GM12878 (cell line): ENCODE data around the gene STON2. TPM values are rescaled to one million over a fixed set of nuclear protein-coding genes. Genes with fewer than 3 reads are reported as not detected.

Source experiments
- ATAC-seq: fragments of 200-7000 bp; cut with Tn5 transposase; 3 replicates; pipeline ENCODE4 v1.9.1; 2020; ENCODE audit warnings: mild to moderate bottlenecking, moderate library complexity
- BruUV-seq: library from RNA; stranded (reverse); fragments of 400-500 nt; replicated peaks from 2 replicates; lab custom pipeline; 2021; lab: Mats Ljungman, UMichigan
- CTCF ChIA-PET: fragments of 300-600 bp; sonication (Branson Sonifier 250); formaldehyde crosslinking; extraction: SDS; loops from one replicate; lab custom pipeline; 2021; ENCODE audit warnings: inconsistent platforms; lab: Yijun Ruan, JAX
- POLR2A ChIA-PET: fragments of 350-600 bp; formaldehyde crosslinking; extraction: SDS; loops from one replicate; lab custom pipeline; 2021; ENCODE audit warnings: inconsistent platforms; lab: Charles Lee
- RAD21 ChIA-PET: fragments of 300-600 bp; sonication (Branson Sonifier 250); formaldehyde crosslinking; loops from one replicate; lab custom pipeline; 2023; ENCODE audit warnings: antibody characterized with exemption; ENCODE audit not compliant: unreplicated experiment; lab: Charles Lee
- SMC1A ChIA-PET: fragments of 300-600 bp; sonication (Branson Sonifier 250); formaldehyde crosslinking; loops from one replicate; lab custom pipeline; 2023; ENCODE audit not compliant: unreplicated experiment, uncharacterized antibody; lab: Charles Lee
- DNase-seq: peaks from one replicate; pipeline ENCODE4 v3.0.0-alpha.2; 2011; ENCODE audit warnings: low read depth, low spot score
- FAIRE-seq: peaks from 3 replicates; lab custom pipeline; 2011; peaks lifted over from hg19 to GRCh38; lab: Jason Lieb, UNC
- H2AFZ ChIP-seq: 2 replicates; pipeline ENCODE4 v1.6.0; 2011; ENCODE audit warnings: low read depth, low read length, control low read depth; ENCODE audit not compliant: control insufficient read depth
- H3K27ac ChIP-seq: 2 replicates; pipeline ENCODE4 v1.5.1; 2011; ENCODE audit warnings: control low read depth; ENCODE audit not compliant: control insufficient read depth, insufficient read depth
- H3K27me3 ChIP-seq, 2 experiments: replicated peaks in 1 of 2; 2 replicates each; pipeline versions ENCODE4 v1.6.0 to v1.6.1; 2011; ENCODE audit warnings: low read length in 1 of 2; ENCODE audit not compliant: control insufficient read depth in 2 of 2, insufficient read depth in 2 of 2
- H3K36me3 ChIP-seq, 2 experiments: 2 replicates each; pipeline ENCODE4 v1.5.1; 2011; ENCODE audit warnings: low read length in 1 of 2; ENCODE audit not compliant: control insufficient read depth in 2 of 2, insufficient read depth in 2 of 2
- H3K4me1 ChIP-seq: 2 replicates; pipeline ENCODE4 v1.6.1; 2011; ENCODE audit warnings: mild to moderate bottlenecking, low read length, moderate library complexity, mixed read lengths; ENCODE audit not compliant: control insufficient read depth, insufficient read depth
- H3K4me2 ChIP-seq: 2 replicates; pipeline ENCODE4 v1.6.0; 2011; ENCODE audit warnings: control low read depth; ENCODE audit not compliant: control insufficient read depth, insufficient read depth
- H3K4me3 ChIP-seq: fragments of 200-600 bp; sonication (generic); 2 replicates; pipeline ENCODE4 v1.5.1; 2016
- H3K79me2 ChIP-seq: 2 replicates; pipeline ENCODE4 v1.6.0; 2011; ENCODE audit warnings: low read length; ENCODE audit not compliant: control insufficient read depth, insufficient read depth
- H3K9ac ChIP-seq: 2 replicates; pipeline ENCODE4 v1.8.0; 2011; ENCODE audit warnings: low read length, control low read depth, mixed read lengths; ENCODE audit not compliant: control insufficient read depth, insufficient read depth
- H3K9me3 ChIP-seq: replicated peaks from 3 replicates; pipeline ENCODE4 v1.5.1; 2011; ENCODE audit warnings: mild to moderate bottlenecking, low read length; ENCODE audit not compliant: control insufficient read depth, insufficient read depth
- H4K20me1 ChIP-seq: 2 replicates; pipeline ENCODE4 v1.6.0; 2011; ENCODE audit not compliant: control insufficient read depth, insufficient read depth
- ATF7 ChIP-seq: fragments of 450-650 bp; IDR thresholded peaks from 2 replicates; pipeline ENCODE4 v1.6.1; 2016; ENCODE audit warnings: low read depth, mild to moderate bottlenecking
- BRCA1 ChIP-seq: IDR thresholded peaks from 2 replicates; pipeline ENCODE4 v1.6.1; 2011; ENCODE audit warnings: low read depth, low read length, improper control_type of control experiment
- DPF2 ChIP-seq: fragments of 450-650 bp; IDR thresholded peaks from 2 replicates; pipeline ENCODE4 v1.6.1; 2017; ENCODE audit warnings: mild to moderate bottlenecking
- EED ChIP-seq: sonication (generic); IDR thresholded peaks from 2 replicates; pipeline ENCODE4 v1.6.1; 2016; ENCODE audit warnings: antibody characterized with exemption, low read depth
- EZH2 ChIP-seq: IDR thresholded peaks from 2 replicates; pipeline ENCODE4 v1.6.1; 2012; ENCODE audit warnings: low read depth, mild to moderate bottlenecking, control low read depth, inconsistent platforms, low read length, borderline replicate concordance; ENCODE audit not compliant: control insufficient read depth
- FOXK2 ChIP-seq: fragments of 450-650 bp; IDR thresholded peaks from 2 replicates; pipeline ENCODE4 v1.6.1; 2017; ENCODE audit warnings: mild to moderate bottlenecking, moderate library complexity
- FOXM1 ChIP-seq: IDR thresholded peaks from 2 replicates; pipeline ENCODE4 v1.6.1; 2012; ENCODE audit warnings: low read depth, mild to moderate bottlenecking, inconsistent platforms, low read length, moderate library complexity
- HCFC1 ChIP-seq: fragments of 150-350 bp; IDR thresholded peaks from 2 replicates; pipeline ENCODE4 v1.6.1; 2014; ENCODE audit warnings: low read length
- LARP7 ChIP-seq: fragments of 450-650 bp; IDR thresholded peaks from 2 replicates; pipeline ENCODE4 v1.6.1; 2017; ENCODE audit warnings: mild to moderate bottlenecking
- NR2C1 ChIP-seq: fragments of 450-650 bp; IDR thresholded peaks from 2 replicates; pipeline ENCODE4 v1.6.1; 2017; ENCODE audit warnings: antibody characterized with exemption, mild to moderate bottlenecking, moderate library complexity
- NR2F1 ChIP-seq: fragments of 450-650 bp; conservative IDR thresholded peaks from 2 replicates; pipeline ENCODE4 v1.6.1; 2017; ENCODE audit warnings: mild to moderate bottlenecking
- RAD21 ChIP-seq: IDR thresholded peaks from 2 replicates; pipeline ENCODE4 v1.6.1; 2011; ENCODE audit warnings: mild to moderate bottlenecking, low read depth, low read length, moderate library complexity; ENCODE audit not compliant: insufficient read depth
- SUPT20H ChIP-seq: IDR thresholded peaks from 2 replicates; pipeline ENCODE4 v1.6.1; 2011; ENCODE audit warnings: low read depth, mild to moderate bottlenecking, low read length, moderate library complexity, borderline replicate concordance; ENCODE audit not compliant: control insufficient read depth
- TARDBP ChIP-seq: IDR thresholded peaks from 2 replicates; pipeline ENCODE4 v1.6.1; 2016; ENCODE audit warnings: borderline replicate concordance
- TCF3 ChIP-seq: IDR thresholded peaks from 2 replicates; pipeline ENCODE4 v1.6.1; 2012; ENCODE audit warnings: low read depth, mild to moderate bottlenecking, low read length, borderline replicate concordance; ENCODE audit not compliant: insufficient read depth
- WGBS: methylation state at CpG from one replicate; pipeline ENCODE4 v1.1.6; 2016; ENCODE audit warnings: low lambda C conversion rate; ENCODE audit not compliant: insufficient replicate concordance, insufficient coverage; ENCODE audit errors: missing lambda C conversion rate; 5-methylcytosine and 5-hydroxymethylcytosine counted together
- in situ Hi-C: fragments of 300-500 bp; cut with MboI; formaldehyde crosslinking; loops from 9 replicates; pipeline ENCODE4 v1.14.3; 2018; ENCODE audit warnings: mixed read lengths
- intact Hi-C: fragments of 100-400 bp; cut with micrococcal nuclease; formaldehyde crosslinking; loops from one replicate; pipeline ENCODE4 v1.14.2; 2022; ENCODE audit not compliant: unreplicated experiment
- polyA plus RNA-seq, 11 experiments: library from polyadenylated mRNA; depleted of rRNA in 4 of 11; unstranded in 6 of 11; stranded (reverse) in 5 of 11; fragments of >200 nt; fragmentation: Nextera tagmentation in 4 of 11; fragmentation: Illumina TruSeq in 1 of 11; extraction: Ambion mirVana in 4 of 11; extraction: Trizol in 1 of 11; gene quantifications; 1 replicate in 1 of 11; 2 replicates in 10 of 11; pipeline versions ENCODE4 v1.2.1 to v1.2.3, GENCODE V29; 2011 to 2016; ENCODE audit warnings: inconsistent platforms in 2 of 11, missing spikeins in 2 of 11, low read depth in 1 of 11
- total RNA-seq, 4 experiments: library from RNA; depleted of rRNA in 3 of 4; stranded (reverse); fragments of >200 nt in 3 of 4; fragmentation: Illumina TruSeq in 1 of 4; extraction: Trizol in 1 of 4; gene quantifications; 2 replicates each; pipeline versions ENCODE4 v1.2.1 to v1.2.3, GENCODE V29; 2013 to 2021
- TF ChIP-seq, protein P1 (sequence below): fragments of 450-650 bp; IDR thresholded peaks from 2 replicates; pipeline ENCODE4 v1.6.1; 2017; ENCODE audit warnings: borderline replicate concordance
- TF ChIP-seq, protein P2 (sequence below): IDR thresholded peaks from 2 replicates; pipeline ENCODE4 v1.6.1; 2012; ENCODE audit warnings: low read length, inconsistent platforms
- TF ChIP-seq, protein P3 (sequence below): fragments of 450-650 bp; IDR thresholded peaks from 2 replicates; pipeline ENCODE4 v1.6.1; 2016; ENCODE audit warnings: mild to moderate bottlenecking

The STON2 gene
- total and polyA plus RNA-seq, 10 of the 15 experiments (the other 5 are each of a cell fraction or from before 2014, with no cell fraction given) = 0.03 to 0.13 (median 0.03) TPM; not detected in 7

DNA sequence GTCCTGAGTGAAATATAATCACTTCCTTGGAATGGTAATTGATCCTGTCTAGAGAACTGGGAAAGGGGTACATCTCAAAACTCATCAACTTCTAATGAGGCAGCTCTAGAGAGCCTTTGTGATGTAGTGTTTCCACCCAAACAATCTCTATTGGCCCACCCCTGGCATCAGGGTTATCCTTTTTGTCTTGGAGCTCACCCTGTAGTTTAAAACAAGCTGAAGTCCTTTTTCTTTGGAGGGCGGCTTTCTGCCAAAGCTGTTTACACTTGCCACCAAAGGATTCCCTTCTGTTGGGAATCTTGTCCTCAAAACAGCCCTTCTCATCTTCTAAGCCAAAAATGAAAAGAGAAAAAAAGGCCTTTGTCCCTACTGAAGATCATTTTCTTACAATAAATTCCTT, 118.8 kb downstream of the STON2 start:
- FAIRE-seq = no peak
- BruUV-seq = no TSS peak
- in situ Hi-C loops (no loop called here), intact Hi-C loops (no loop called here)
- Histone ChIP-seq H3K36me3 (no peaks in the 10 kb centered on the region), H3K9me3 (no peaks in the 10 kb centered on the region), H3K27ac (no peak overlapping the region), H3K4me3 (no peak overlapping the region), H4K20me1 (no peaks in the 10 kb centered on the region; the same call in 1 of the 2 replicates), H2AFZ (no peak overlapping the region), H3K4me1 (no peaks in the 10 kb centered on the region), H3K4me2 (no peak overlapping the region), H3K9ac (no peak overlapping the region), H3K27me3 (no peaks in the 10 kb centered on the region), H3K79me2 (no peaks in the 10 kb centered on the region)
- WGBS = 0% methylated on average over 1 of the region's 1 CpG
- SMC1A ChIA-PET = no interaction called here
- RAD21 ChIA-PET = no interaction called here
- POLR2A ChIA-PET = interaction anchor here (0.5 kb wide), 1 partner anchor 198 kb away, joined by 3 read pairs; no protein-coding TSS in a partner anchor
- TF ChIP-seq BRCA1 (no peak), LARP7 (no peak), TARDBP (no peak), EED (no peak), SUPT20H (no peak), FOXM1 (no peak), ATF7 (no peak), NR2C1 (no peak), NR2F1 (no peak), EZH2 (no peak), RAD21 (no peak), DPF2 (no peak), FOXK2 (no peak), HCFC1 (no peak), TCF3 (no peak)
- TF ChIP-seq, protein P1, sequence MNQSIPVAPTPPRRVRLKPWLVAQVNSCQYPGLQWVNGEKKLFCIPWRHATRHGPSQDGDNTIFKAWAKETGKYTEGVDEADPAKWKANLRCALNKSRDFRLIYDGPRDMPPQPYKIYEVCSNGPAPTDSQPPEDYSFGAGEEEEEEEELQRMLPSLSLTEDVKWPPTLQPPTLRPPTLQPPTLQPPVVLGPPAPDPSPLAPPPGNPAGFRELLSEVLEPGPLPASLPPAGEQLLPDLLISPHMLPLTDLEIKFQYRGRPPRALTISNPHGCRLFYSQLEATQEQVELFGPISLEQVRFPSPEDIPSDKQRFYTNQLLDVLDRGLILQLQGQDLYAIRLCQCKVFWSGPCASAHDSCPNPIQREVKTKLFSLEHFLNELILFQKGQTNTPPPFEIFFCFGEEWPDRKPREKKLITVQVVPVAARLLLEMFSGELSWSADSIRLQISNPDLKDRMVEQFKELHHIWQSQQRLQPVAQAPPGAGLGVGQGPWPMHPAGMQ = no peak
- TF ChIP-seq, protein P2, sequence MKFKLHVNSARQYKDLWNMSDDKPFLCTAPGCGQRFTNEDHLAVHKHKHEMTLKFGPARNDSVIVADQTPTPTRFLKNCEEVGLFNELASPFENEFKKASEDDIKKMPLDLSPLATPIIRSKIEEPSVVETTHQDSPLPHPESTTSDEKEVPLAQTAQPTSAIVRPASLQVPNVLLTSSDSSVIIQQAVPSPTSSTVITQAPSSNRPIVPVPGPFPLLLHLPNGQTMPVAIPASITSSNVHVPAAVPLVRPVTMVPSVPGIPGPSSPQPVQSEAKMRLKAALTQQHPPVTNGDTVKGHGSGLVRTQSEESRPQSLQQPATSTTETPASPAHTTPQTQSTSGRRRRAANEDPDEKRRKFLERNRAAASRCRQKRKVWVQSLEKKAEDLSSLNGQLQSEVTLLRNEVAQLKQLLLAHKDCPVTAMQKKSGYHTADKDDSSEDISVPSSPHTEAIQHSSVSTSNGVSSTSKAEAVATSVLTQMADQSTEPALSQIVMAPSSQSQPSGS = no peak
- TF ChIP-seq, protein P3, sequence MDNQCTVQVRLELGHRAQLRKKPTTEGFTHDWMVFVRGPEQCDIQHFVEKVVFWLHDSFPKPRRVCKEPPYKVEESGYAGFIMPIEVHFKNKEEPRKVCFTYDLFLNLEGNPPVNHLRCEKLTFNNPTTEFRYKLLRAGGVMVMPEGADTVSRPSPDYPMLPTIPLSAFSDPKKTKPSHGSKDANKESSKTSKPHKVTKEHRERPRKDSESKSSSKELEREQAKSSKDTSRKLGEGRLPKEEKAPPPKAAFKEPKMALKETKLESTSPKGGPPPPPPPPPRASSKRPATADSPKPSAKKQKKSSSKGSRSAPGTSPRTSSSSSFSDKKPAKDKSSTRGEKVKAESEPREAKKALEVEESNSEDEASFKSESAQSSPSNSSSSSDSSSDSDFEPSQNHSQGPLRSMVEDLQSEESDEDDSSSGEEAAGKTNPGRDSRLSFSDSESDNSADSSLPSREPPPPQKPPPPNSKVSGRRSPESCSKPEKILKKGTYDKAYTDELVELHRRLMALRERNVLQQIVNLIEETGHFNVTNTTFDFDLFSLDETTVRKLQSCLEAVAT = no peak
- CTCF ChIA-PET = no interaction called here
- DNase-seq = no peak
- ATAC-seq = no peak
